Right lobe of liver (tissue), 4 donors: ENCODE data around the gene ODF2L.

Experiments used
- POLR2A ChIP-seq: fragments of 450-650 bp; IDR thresholded peaks from one replicate; pipeline ENCODE4 v1.6.1; 2017; ENCODE audit warnings: antibody characterized with exemption, mild to moderate bottlenecking
- TF ChIP-seq, protein P1 (sequence below), 4 donors: fragments of 200-600 bp in 3 of 4; fragments of 450-650 bp in 1 of 4; IDR thresholded peaks; one replicate each; pipeline versions ENCODE4 v1.5.1 to v1.8.0; 2016 to 2022; ENCODE audit warnings: antibody characterized with exemption in 4 of 4, mild to moderate bottlenecking in 2 of 4
- donor health status: DM: no; HTN: no; CAD: no.
- donor health status: DM: no; HTN: no; CAD: no.
- donor health status: DM: no; HTN: yes; CAD: no.

DNA sequence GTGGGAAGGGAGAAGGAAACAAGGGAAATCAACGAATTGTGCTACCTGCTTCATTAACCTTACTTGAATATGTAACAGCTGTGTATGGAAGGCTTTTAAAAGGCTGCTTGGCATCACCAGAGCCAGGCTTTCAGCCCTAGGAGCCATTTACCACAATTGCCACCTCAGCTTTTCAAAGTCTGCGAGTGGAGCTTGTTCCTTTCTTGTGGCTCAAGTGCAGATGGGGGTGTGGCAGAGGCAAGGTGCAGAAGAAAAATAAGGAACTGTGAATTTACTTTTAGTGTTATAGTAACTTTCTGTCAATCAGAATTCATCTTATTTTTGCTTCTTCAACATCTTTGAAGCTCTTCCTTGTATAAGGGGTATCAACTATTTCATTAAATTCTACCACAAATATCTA lies 45.5 kb upstream of the ODF2L start:
- TF ChIP-seq, protein P1, sequence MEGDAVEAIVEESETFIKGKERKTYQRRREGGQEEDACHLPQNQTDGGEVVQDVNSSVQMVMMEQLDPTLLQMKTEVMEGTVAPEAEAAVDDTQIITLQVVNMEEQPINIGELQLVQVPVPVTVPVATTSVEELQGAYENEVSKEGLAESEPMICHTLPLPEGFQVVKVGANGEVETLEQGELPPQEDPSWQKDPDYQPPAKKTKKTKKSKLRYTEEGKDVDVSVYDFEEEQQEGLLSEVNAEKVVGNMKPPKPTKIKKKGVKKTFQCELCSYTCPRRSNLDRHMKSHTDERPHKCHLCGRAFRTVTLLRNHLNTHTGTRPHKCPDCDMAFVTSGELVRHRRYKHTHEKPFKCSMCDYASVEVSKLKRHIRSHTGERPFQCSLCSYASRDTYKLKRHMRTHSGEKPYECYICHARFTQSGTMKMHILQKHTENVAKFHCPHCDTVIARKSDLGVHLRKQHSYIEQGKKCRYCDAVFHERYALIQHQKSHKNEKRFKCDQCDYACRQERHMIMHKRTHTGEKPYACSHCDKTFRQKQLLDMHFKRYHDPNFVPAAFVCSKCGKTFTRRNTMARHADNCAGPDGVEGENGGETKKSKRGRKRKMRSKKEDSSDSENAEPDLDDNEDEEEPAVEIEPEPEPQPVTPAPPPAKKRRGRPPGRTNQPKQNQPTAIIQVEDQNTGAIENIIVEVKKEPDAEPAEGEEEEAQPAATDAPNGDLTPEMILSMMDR (IDR thresholded peaks at IDR 0.05), result no peak
- no peak for TF ChIP-seq POLR2A
